OCI-LY7 (cell line): ENCODE measurements around the gene HOXA7.

Experiments
- CTCF ChIP-seq: fragments of 200-600 bp; sonication (generic); conservative IDR thresholded peaks from 2 replicates; pipeline ENCODE4 v1.5.1; 2014; ENCODE audit warnings: mild to moderate bottlenecking, antibody characterized with exemption, low read length, moderate library complexity, mixed read lengths
- EZH2phosphoT487 ChIP-seq: fragments of 200-600 bp; sonication (generic); IDR thresholded peaks from 2 replicates; pipeline ENCODE4 v1.6.1; 2018; ENCODE audit warnings: low read depth, borderline replicate concordance, mild to moderate bottlenecking, mixed run types, antibody characterized with exemption, low read length, moderate library complexity, mixed read lengths

- no peak for TF ChIP-seq CTCF
- TF ChIP-seq EZH2phosphoT487, result no peak
Observed at GRCh38 chr7:27107391-27108381, 48.8 kb downstream of the HOXA7 start.
